ENCODE measurements around the gene RMDN3.

- TF ChIP-seq CTCF (IDR thresholded peaks at IDR 0.05) (no peak), POLR2A (IDR thresholded peaks at IDR 0.05) (no peak)
These were observed 34.1 kb upstream of the RMDN3 start for GRCh38 chr15:40789119-40789518.

Data from esophagus squamous epithelium (tissue), 4 donors.